GM12878 (cell line): ENCODE measurements around the gene RIF1.

Experiments used
- CTCF ChIP-seq, 3 experiments: IDR thresholded peaks in 2 of 3; conservative IDR thresholded peaks in 1 of 3; 2 replicates each; pipeline ENCODE4 v1.5.1; 2011; ENCODE audit warnings: low read depth in 3 of 3, low read length in 3 of 3, mild to moderate bottlenecking in 3 of 3, control low read depth in 2 of 3, moderate library complexity in 2 of 3, inconsistent platforms in 1 of 3, mixed read lengths in 1 of 3; ENCODE audit not compliant: control insufficient read depth in 2 of 3, insufficient read depth in 1 of 3; ENCODE audit errors: extremely low read depth in 1 of 3
- ELK1 ChIP-seq: IDR thresholded peaks from 2 replicates; pipeline ENCODE4 v1.6.1; 2012; ENCODE audit warnings: low read depth, low read length, improper control_type of control experiment

- TF ChIP-seq ELK1 (no peak), CTCF (IDR thresholded peaks at IDR 0.05 in 2 of 3, conservative IDR thresholded peaks at IDR 0.05 in 1 of 3; ENCODE audit: control insufficient read depth in 2 of 3, extremely low read depth in 1 of 3, insufficient read depth in 1 of 3, low read depth in 3 of 3, low read length in 3 of 3) (no peak)
These were observed 708 bp upstream of the RIF1 start for GRCh38 chr2:151408788-151409600.
